HG02938 (cell line): ENCODE data around the gene TADA2A.

Experiments used
- ATAC-seq: cut with Tn5 transposase; IDR thresholded peaks from one replicate; pipeline ENCODE4 v1.9.1; 2021; ENCODE audit warnings: mild to moderate bottlenecking, moderate library complexity; ENCODE audit not compliant: unreplicated experiment

The TADA2A gene

GRCh38 chr17:37458805-37459204, 52.1 kb downstream of the TADA2A start:
- ATAC-seq, result no peak

GRCh38 chr17:37461668-37462067, 55.0 kb downstream of the TADA2A start:
- no peak for ATAC-seq

- ATAC-seq, result no peak
Observed at GRCh38 chr17:37462492-37462891, 55.8 kb downstream of the TADA2A start.

GRCh38 chr17:37463039-37463438, 56.4 kb downstream of the TADA2A start:
- no peak for ATAC-seq

GRCh38 chr17:37465069-37465616, 58.5 kb downstream of the TADA2A start:
- ATAC-seq, result no peak

GRCh38 chr17:37466471-37466870, 59.8 kb downstream of the TADA2A start:
- no peak for ATAC-seq

GRCh38 chr17:37470181-37470580, 63.5 kb downstream of the TADA2A start:
- ATAC-seq, result no peak

GRCh38 chr17:37475731-37476420, 69.2 kb downstream of the TADA2A start:
- ATAC-seq, result no peak

- no peak for ATAC-seq
Observed at GRCh38 chr17:37476431-37477120, 69.9 kb downstream of the TADA2A start.

GRCh38 chr17:37478187-37478586, 71.5 kb downstream of the TADA2A start:
- ATAC-seq, result no peak

GRCh38 chr17:37479025-37479424, 72.3 kb downstream of the TADA2A start:
- ATAC-seq, result no peak

- no peak for ATAC-seq
Observed at GRCh38 chr17:37480427-37480826, 73.7 kb downstream of the TADA2A start.

- no peak for ATAC-seq
Observed at GRCh38 chr17:37481001-37481665, 74.4 kb downstream of the TADA2A start.

- no peak for ATAC-seq
Observed at GRCh38 chr17:37483311-37484039, 76.8 kb downstream of the TADA2A start.

- no peak for ATAC-seq
Observed at GRCh38 chr17:37485938-37486570, 79.4 kb downstream of the TADA2A start.

GRCh38 chr17:37488009-37488604, 81.4 kb downstream of the TADA2A start:
- ATAC-seq, result no peak

- ATAC-seq, result peak; percentile 18
Observed at GRCh38 chr17:37488607-37489196, 82.0 kb downstream of the TADA2A start.

GRCh38 chr17:37489197-37490001, 82.7 kb downstream of the TADA2A start, which contains the start of gene DUSP14:
DUSP14 (plus strand) TSS chr17:37489891; CDS start chr17:37512273, 22,382 bp downstream.
- peak; percentile 60 for ATAC-seq
